Activated B cell treated with CpG ODN at 0.5 μM for 24 hours (primary cell): ENCODE measurements around the gene KRTAP10-8. TPM values are rescaled to one million over a fixed set of nuclear protein-coding genes. Genes with fewer than 3 reads are reported as not detected.
"Not testable (repeated sequence)": the region's sequence is repeated elsewhere in the genome, so short reads cannot be mapped to it uniquely, and the experiment has no call there.

Source experiments
- ATAC-seq: fragments of 200-7000 bp; cut with Tn5 transposase; one replicate; pipeline ENCODE4 v1.10.0; 2021; ENCODE audit warnings: low read depth, mild to moderate bottlenecking, moderate library complexity
- CTCF ChIA-PET: fragments of 350-600 bp; sonication (Branson Sonifier 250); formaldehyde crosslinking; loops from one replicate; lab custom pipeline; 2021; ENCODE audit warnings: antibody characterized with exemption; lab: Charles Lee
- POLR2A ChIA-PET: fragments of 350-600 bp; sonication (Branson Sonifier 250); formaldehyde crosslinking; loops from one replicate; lab custom pipeline; 2021; ENCODE audit warnings: antibody characterized with exemption; lab: Charles Lee
- DNase-seq: peaks from one replicate; pipeline ENCODE4 v3.0.0; 2022
- H3K27ac Mint-ChIP-seq: one replicate; pipeline ENCODE4 v1.8.0; 2020; ENCODE audit warnings: mixed read lengths
- H3K27me3 Mint-ChIP-seq: one replicate; pipeline ENCODE4 v1.8.0; 2021; ENCODE audit warnings: mixed read lengths
- H3K36me3 Mint-ChIP-seq: one replicate; pipeline ENCODE4 v1.8.0; 2021; ENCODE audit warnings: low read depth, mixed read lengths
- H3K4me1 Mint-ChIP-seq: one replicate; pipeline ENCODE4 v1.8.0; 2021; ENCODE audit warnings: mixed read lengths
- H3K4me3 Mint-ChIP-seq: one replicate; pipeline ENCODE4 v1.8.0; 2020; ENCODE audit warnings: mild to moderate bottlenecking, mixed read lengths
- H3K9me3 Mint-ChIP-seq: one replicate; pipeline ENCODE4 v1.8.0; 2020; ENCODE audit warnings: mixed read lengths
- CTCF ChIP-seq: fragments of 200-600 bp; IDR thresholded peaks from one replicate; pipeline ENCODE4 v1.8.0; 2022; ENCODE audit warnings: antibody characterized with exemption, mild to moderate bottlenecking
- intact Hi-C: fragments of 100-400 bp; cut with micrococcal nuclease; formaldehyde crosslinking; loops from one replicate; pipeline ENCODE4 v1.15.1; 2024
- total RNA-seq: library from RNA; stranded (reverse); gene quantifications from 2 replicates; pipeline ENCODE4 v1.2.3, GENCODE V29; 2022

Gene KRTAP10-8
- total RNA-seq, 1 donor from 2014 or later = not detected

GRCh38 chr21:44630440-44630839 is 18.6 kb downstream of the KRTAP10-8 start:
- peaks cover 20% of the 10 kb centered on the region for H3K9me3 Mint-ChIP-seq
- peaks cover 10% of the 10 kb centered on the region for H3K27me3 Mint-ChIP-seq
- TF ChIP-seq CTCF = no peak
- no peak for DNase-seq
- no peak for ATAC-seq
- peaks cover 5% of the 10 kb centered on the region for H3K4me1 Mint-ChIP-seq
- H3K4me3 Mint-ChIP-seq = no peak overlapping the region
- H3K36me3 Mint-ChIP-seq = no peaks in the 10 kb centered on the region
- CTCF ChIA-PET = no interaction called here
- intact Hi-C loops = no loop called here
- no peak overlapping the region for H3K27ac Mint-ChIP-seq
- POLR2A ChIA-PET = no interaction called here

DNA sequence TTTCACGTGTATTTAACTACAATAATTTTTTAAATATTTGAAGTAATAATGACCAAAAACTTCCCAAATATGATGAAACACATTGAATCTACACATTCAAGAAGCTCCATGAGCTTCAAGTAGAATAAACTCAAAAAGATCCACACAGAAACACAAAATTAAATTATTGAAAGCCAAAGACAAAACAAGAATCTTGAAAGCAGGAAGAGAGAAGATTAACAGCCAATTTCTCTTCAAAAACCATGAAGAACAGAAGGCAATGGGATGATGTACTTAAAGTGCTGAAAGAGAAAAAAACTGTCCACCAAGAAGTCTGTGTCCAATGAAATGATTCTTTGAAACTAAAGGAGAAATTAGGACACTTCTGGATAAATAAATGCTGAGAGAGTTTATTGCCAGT is 20.2 kb downstream of the KRTAP10-8 start:
- ChIA-PET CTCF (no interaction called here), POLR2A (no interaction called here)
- H3K27me3 Mint-ChIP-seq = peaks cover 10% of the 10 kb centered on the region
- intact Hi-C loops = no loop called here
- H3K4me3 Mint-ChIP-seq = no peak overlapping the region
- DNase-seq = no peak
- peaks cover 20% of the 10 kb centered on the region for H3K9me3 Mint-ChIP-seq
- no peak for TF ChIP-seq CTCF
- no peak overlapping the region for H3K27ac Mint-ChIP-seq
- H3K36me3 Mint-ChIP-seq = no peaks in the 10 kb centered on the region
- no peak for ATAC-seq
- peaks cover 5% of the 10 kb centered on the region for H3K4me1 Mint-ChIP-seq

GRCh38 chr21:44636209-44637017 is 24.5 kb downstream of the KRTAP10-8 start:
- ATAC-seq (no peak), DNase-seq (no peak)
- intact Hi-C loops = no loop called here
- H3K36me3 Mint-ChIP-seq = no peaks in the 10 kb centered on the region
- TF ChIP-seq CTCF = no peak
- no peak overlapping the region for H3K4me3 Mint-ChIP-seq
- peaks cover 20% of the 10 kb centered on the region for H3K9me3 Mint-ChIP-seq
- no peak overlapping the region for H3K27ac Mint-ChIP-seq
- H3K27me3 Mint-ChIP-seq = peaks cover 15% of the 10 kb centered on the region
- POLR2A ChIA-PET = no interaction called here
- H3K4me1 Mint-ChIP-seq = no peaks in the 10 kb centered on the region
- CTCF ChIA-PET = no interaction called here

- H3K9me3 Mint-ChIP-seq = peaks cover 15% of the 10 kb centered on the region
- no peak for ATAC-seq
- no peak within 1 kb of the TSS for H3K4me3 Mint-ChIP-seq
Measured at GRCh38 chr21:44637018-44637850, 25.4 kb downstream of the KRTAP10-8 start, which contains the start of gene KRTAP10-10. Gene KRTAP10-10, plus strand, starts transcription at chr21:44637356. Its CDS starts 62 bp downstream, at chr21:44637418.

GRCh38 chr21:44637851-44638348 is 26.0 kb downstream of the KRTAP10-8 start:
- H3K9me3 Mint-ChIP-seq = peaks cover 17% of the 10 kb centered on the region
- H3K4me1 Mint-ChIP-seq, ATAC-seq, POLR2A ChIA-PET, H3K27ac Mint-ChIP-seq, CTCF ChIA-PET, H3K4me3 Mint-ChIP-seq, intact Hi-C loops, H3K36me3 Mint-ChIP-seq, DNase-seq: not testable (repeated sequence)
- peaks cover 17% of the 10 kb centered on the region for H3K27me3 Mint-ChIP-seq

More at GRCh38 chr21:44637018-44637850, 25.4 kb downstream of the KRTAP10-8 start, which contains the start of gene KRTAP10-10:
- H3K27ac Mint-ChIP-seq = no peak within 1 kb of the TSS
- TF ChIP-seq CTCF = no peak
- H3K4me1 Mint-ChIP-seq = no peaks in the 10 kb centered on the region
- ChIA-PET CTCF (no interaction called here), POLR2A (no interaction called here)
- peaks cover 17% of the 10 kb centered on the region for H3K27me3 Mint-ChIP-seq
- H3K36me3 Mint-ChIP-seq = no peaks in the 10 kb centered on the region
- intact Hi-C loops = no loop called here
- no peak for DNase-seq

GRCh38 chr21:44638506-44639330 is 26.8 kb downstream of the KRTAP10-8 start:
- ATAC-seq, H3K27ac Mint-ChIP-seq: not testable (repeated sequence)

More at GRCh38 chr21:44638506-44639330, 26.8 kb downstream of the KRTAP10-8 start:
- H3K9me3 Mint-ChIP-seq = peaks cover 19% of the 10 kb centered on the region
- CTCF ChIA-PET, H3K4me3 Mint-ChIP-seq, DNase-seq, H3K4me1 Mint-ChIP-seq, H3K36me3 Mint-ChIP-seq, intact Hi-C loops, POLR2A ChIA-PET: not testable (repeated sequence)
- H3K27me3 Mint-ChIP-seq = peaks cover 17% of the 10 kb centered on the region
